H1 (cell line): Measurements from ENCODE around the gene CFAP97D2. TPM values are rescaled to one million over a fixed set of nuclear protein-coding genes. Genes with fewer than 3 reads are reported as not detected.

Experiments
- CTCF ChIA-PET: fragments of 300-600 bp; sonication (Branson Sonifier 250); formaldehyde crosslinking; loops from one replicate; lab custom pipeline; 2021; ENCODE audit not compliant: partially characterized antibody; lab: Charles Lee
- POLR2A ChIA-PET: fragments of 300-600 bp; sonication (Branson Sonifier 250); formaldehyde crosslinking; loops from one replicate; lab custom pipeline; 2021; ENCODE audit warnings: inconsistent platforms; ENCODE audit not compliant: partially characterized antibody; lab: Charles Lee
- DNase-seq, 2 experiments: peaks; one replicate each; pipeline versions ENCODE4 v3.0.0 to v3.0.0-alpha.2; 2010 to 2022; ENCODE audit warnings: low spot score in 2 of 2, low read depth in 1 of 2, mixed read lengths in 1 of 2
- FAIRE-seq: peaks from 2 replicates; lab custom pipeline; 2011; peaks lifted over from hg19 to GRCh38; lab: Jason Lieb, UNC
- H2AFZ ChIP-seq: 2 replicates; pipeline ENCODE4 v1.8.1; 2012; ENCODE audit warnings: low read length, inconsistent platforms
- H2AK5ac ChIP-seq: 2 replicates; pipeline ENCODE4 v1.6.1; 2013; ENCODE audit warnings: low read depth, low read length
- H2BK120ac ChIP-seq: replicated peaks from 2 replicates; pipeline ENCODE3; 2013; ENCODE audit warnings: low read depth, low read length, inconsistent platforms
- H2BK12ac ChIP-seq: 2 replicates; pipeline ENCODE4 v1.6.1; 2013; ENCODE audit warnings: low read depth, low read length
- H2BK15ac ChIP-seq: 2 replicates; pipeline ENCODE4 v1.6.1; 2013; ENCODE audit warnings: low read length
- H2BK20ac ChIP-seq: 2 replicates; pipeline ENCODE4 v1.6.1; 2013; ENCODE audit warnings: low read length
- H2BK5ac ChIP-seq: 2 replicates; pipeline ENCODE4 v1.6.1; 2013; ENCODE audit warnings: low read depth, low read length
- H3K14ac ChIP-seq: 2 replicates; pipeline ENCODE4 v1.6.1; 2013; ENCODE audit warnings: inconsistent platforms; ENCODE audit not compliant: insufficient read length
- H3K18ac ChIP-seq: 2 replicates; pipeline ENCODE4 v1.6.1; 2013; ENCODE audit warnings: low read length; ENCODE audit errors: extremely low read depth
- H3K23ac ChIP-seq: 2 replicates; pipeline ENCODE4 v1.6.1; 2013; ENCODE audit warnings: inconsistent platforms; ENCODE audit not compliant: insufficient read length
- H3K23me2 ChIP-seq: 2 replicates; pipeline ENCODE4 v1.6.1; 2013; ENCODE audit warnings: low read depth, low read length
- H3K27ac ChIP-seq: 2 replicates; pipeline ENCODE4 v1.6.1; 2011; ENCODE audit warnings: low read depth, low read length, inconsistent platforms
- H3K27me3 ChIP-seq, 4 experiments: replicated peaks in 1 of 4; 1 replicate in 1 of 4; 2 replicates in 3 of 4; pipeline versions ENCODE4 v1.6.1 to v1.8.1; 2011 to 2013; ENCODE audit warnings: low read length in 3 of 4, mild to moderate bottlenecking in 3 of 4, inconsistent platforms in 2 of 4, mixed read lengths in 2 of 4, moderate library complexity in 1 of 4; ENCODE audit not compliant: control insufficient read depth in 3 of 4, insufficient read depth in 3 of 4; ENCODE audit errors: extremely low read depth in 1 of 4
- H3K36me3 ChIP-seq, 4 experiments: 2 replicates each; pipeline versions ENCODE4 v1.6.1 to v1.8.1; 2011 to 2013; ENCODE audit warnings: mild to moderate bottlenecking in 4 of 4, low read length in 3 of 4, moderate library complexity in 2 of 4, control low read depth in 1 of 4, inconsistent platforms in 1 of 4; ENCODE audit not compliant: insufficient read depth in 4 of 4, control insufficient read depth in 2 of 4
- H3K4ac ChIP-seq: replicated peaks from 2 replicates; pipeline ENCODE3; 2013; ENCODE audit warnings: low read length, low read depth, mixed read lengths, inconsistent platforms; ENCODE audit not compliant: insufficient read length
- H3K4me1 ChIP-seq, 4 experiments: replicated peaks in 1 of 4; 1 replicate in 1 of 4; 2 replicates in 3 of 4; pipeline versions ENCODE4 v1.6.1 to v1.8.1; 2011 to 2013; ENCODE audit warnings: low read length in 3 of 4, inconsistent platforms in 2 of 4, mixed read lengths in 1 of 4; ENCODE audit not compliant: insufficient read depth in 4 of 4, control insufficient read depth in 3 of 4
- H3K4me2 ChIP-seq, 2 experiments: 2 replicates each; pipeline versions ENCODE4 v1.6.1 to v1.8.1; 2011 to 2013; ENCODE audit warnings: low read depth in 2 of 2, low read length in 2 of 2, control low read depth in 1 of 2, inconsistent platforms in 1 of 2, mild to moderate bottlenecking in 1 of 2; ENCODE audit not compliant: insufficient read depth in 1 of 2
- H3K4me3 ChIP-seq, 4 experiments: fragments of 200-600, 300-600 bp in 1 of 4; sonication (generic), shearing (Covaris generic), sonication (Bioruptor Twin) in 1 of 4; 2 replicates each; pipeline versions ENCODE4 v1.5.1 to v1.8.1; 2011 to 2016; ENCODE audit warnings: low read length in 4 of 4, low read depth in 3 of 4, control low read depth in 2 of 4, inconsistent platforms in 2 of 4, mild to moderate bottlenecking in 2 of 4, mixed read lengths in 1 of 4, moderate library complexity in 1 of 4; ENCODE audit not compliant: insufficient read depth in 2 of 4; ENCODE audit errors: extremely low read depth in 1 of 4
- H3K56ac ChIP-seq: replicated peaks from 2 replicates; pipeline ENCODE3; 2013; ENCODE audit warnings: low read depth, mild to moderate bottlenecking, mixed read lengths, low read length, inconsistent platforms; ENCODE audit not compliant: insufficient read length
- H3K79me1 ChIP-seq: 2 replicates; pipeline ENCODE4 v1.6.1; 2013; ENCODE audit warnings: low read depth, low read length, control low read depth
- H3K79me2 ChIP-seq, 2 experiments: 2 replicates each; pipeline versions ENCODE4 v1.6.1 to v1.8.1; 2012 to 2013; ENCODE audit warnings: low read length in 2 of 2, mild to moderate bottlenecking in 2 of 2, inconsistent platforms in 1 of 2; ENCODE audit not compliant: insufficient read depth in 2 of 2, control insufficient read depth in 1 of 2
- H3K9ac ChIP-seq, 4 experiments: replicated peaks in 1 of 4; 1 replicate in 1 of 4; 2 replicates in 3 of 4; pipeline versions ENCODE4 v1.6.1 to v1.8.1; 2011 to 2013; ENCODE audit warnings: low read depth in 3 of 4, low read length in 3 of 4, control low read depth in 2 of 4, mild to moderate bottlenecking in 2 of 4, moderate library complexity in 2 of 4, inconsistent platforms in 1 of 4; ENCODE audit errors: extremely low read depth in 1 of 4
- H3K9me3 ChIP-seq, 2 experiments: 2 replicates each; pipeline versions ENCODE4 v1.6.1 to v1.8.1; 2012 to 2013; ENCODE audit warnings: mild to moderate bottlenecking in 2 of 2, moderate library complexity in 2 of 2, control low read depth in 1 of 2, inconsistent platforms in 1 of 2, low read depth in 1 of 2, low read length in 1 of 2, mixed read lengths in 1 of 2; ENCODE audit not compliant: insufficient read depth in 2 of 2
- H4K20me1 ChIP-seq, 2 experiments: replicated peaks in 1 of 2; 2 replicates each; pipeline versions ENCODE3 to v1.8.1; 2011 to 2013; ENCODE audit warnings: inconsistent platforms in 2 of 2, low read length in 2 of 2, mild to moderate bottlenecking in 1 of 2; ENCODE audit not compliant: insufficient read depth in 2 of 2, control insufficient read depth in 1 of 2
- H4K5ac ChIP-seq: 2 replicates; pipeline ENCODE4 v1.6.1; 2013; ENCODE audit warnings: low read length, low read depth, mixed read lengths, inconsistent platforms; ENCODE audit not compliant: insufficient read length
- H4K8ac ChIP-seq: 2 replicates; pipeline ENCODE4 v1.8.0; 2013; ENCODE audit warnings: mild to moderate bottlenecking, moderate library complexity, low read length, inconsistent platforms; ENCODE audit not compliant: insufficient read depth; ENCODE audit errors: extremely low read depth
- H4K91ac ChIP-seq: replicated peaks from 2 replicates; pipeline ENCODE3; 2013; ENCODE audit warnings: low read length, mixed read lengths, inconsistent platforms; ENCODE audit not compliant: insufficient read length
- HDAC2 ChIP-seq, 2 experiments: fragments of 300-600 bp in 1 of 2; sonication (generic) in 1 of 2; IDR thresholded peaks; 2 replicates each; pipeline ENCODE4 v1.6.1; 2011 to 2012; ENCODE audit warnings: low read depth in 2 of 2, low read length in 2 of 2, mild to moderate bottlenecking in 2 of 2, moderate library complexity in 2 of 2, borderline replicate concordance in 1 of 2, inconsistent platforms in 1 of 2
- WGBS, 2 experiments: shearing (Covaris generic) in 1 of 2; methylation state at CpG; one replicate each; pipeline versions ENCODE4 v1.1.6 to v1.1.7; 2013 to 2015; ENCODE audit warnings: low lambda C conversion rate in 2 of 2, mixed read lengths in 2 of 2, inconsistent platforms in 1 of 2, low coverage in 1 of 2, missing lambda C conversion rate in 1 of 2; ENCODE audit not compliant: insufficient replicate concordance in 2 of 2, insufficient coverage in 1 of 2, insufficient read length in 1 of 2; ENCODE audit errors: extremely low coverage in 1 of 2, missing lambda C conversion rate in 1 of 2; 5-methylcytosine and 5-hydroxymethylcytosine counted together
- polyA plus RNA-seq, 7 experiments: library from polyadenylated mRNA; depleted of rRNA in 3 of 7; stranded (reverse) in 5 of 7; unstranded in 2 of 7; fragments of >200 nt in 5 of 7; fragments of 200-250 nt in 2 of 7; gene quantifications; 1 replicate in 5 of 7; 2 replicates in 1 of 7; 4 replicates in 1 of 7; pipeline versions ENCODE4 v1.2.1 to v1.2.3, GENCODE V29; 2011 to 2013; ENCODE audit warnings: missing spikeins in 2 of 7, mixed read lengths in 2 of 7
- total RNA-seq: library from RNA; stranded (reverse); fragmentation: NEBNext Ultra II Directional; extraction: Animal tissue kit (Norgen Biotek cat#: 25700); gene quantifications from 2 replicates; pipeline ENCODE4 v1.2.1, GENCODE V29; 2021

CFAP97D2 gene
- total and polyA plus RNA-seq, 2 of the 8 experiments (the other 6 are each of a cell fraction or from before 2014, with no cell fraction given) = not detected

DNA sequence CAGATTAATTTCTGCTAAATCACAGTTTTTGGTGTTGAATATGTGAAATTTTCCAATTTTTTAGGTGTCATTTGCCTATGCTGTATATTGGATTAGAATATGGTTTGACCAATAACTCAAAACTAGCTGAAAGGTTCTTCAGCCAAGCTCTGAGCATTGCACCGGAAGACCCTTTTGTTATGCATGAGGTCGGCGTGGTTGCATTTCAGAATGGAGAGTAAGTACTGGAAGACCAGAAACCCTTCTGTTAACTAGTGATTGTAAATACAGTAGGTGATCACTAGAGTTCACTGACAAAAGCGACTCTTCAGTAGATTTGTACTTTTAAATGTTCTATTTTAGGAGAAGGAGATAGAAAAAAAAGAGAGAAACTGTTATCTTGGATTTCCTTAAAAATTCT is 78.0 kb downstream of the CFAP97D2 start:
- Histone ChIP-seq H4K91ac (no peak overlapping the region), H2BK5ac (no peak overlapping the region), H2BK15ac (no peak overlapping the region), H2AFZ (no peak overlapping the region), H3K36me3 (peaks cover 23 to 83% (median 46%) of the 10 kb centered on the region in 4 experiments), H3K23ac (no peak overlapping the region), H3K4ac (no peak overlapping the region), H4K5ac (no peak overlapping the region), H3K14ac (no peak overlapping the region), H3K4me3 (peak overlapping the region in 1 of 4 experiments; percentile 2; a peak in 1 of 8 replicates), H3K18ac (no peak overlapping the region), H4K8ac (no peak overlapping the region), H2BK120ac (no peak overlapping the region), H3K23me2 (no peaks in the 10 kb centered on the region), H3K4me1 (peaks cover 0 to 8% (median 2%) of the 10 kb centered on the region in 4 experiments; a peak in 2 of 7 replicates), H2BK20ac (no peak overlapping the region), H4K20me1 (peaks cover 2 to 6% of the 10 kb centered on the region in 2 experiments), H3K27ac (no peak overlapping the region), H2BK12ac (no peak overlapping the region), H3K9me3 (no peaks in the 10 kb centered on the region), H3K56ac (no peak overlapping the region), H2AK5ac (no peak overlapping the region), H3K79me2 (no peaks in the 10 kb centered on the region; a peak in 1 of 4 replicates), H3K4me2 (no peak overlapping the region; a peak in 2 of 4 replicates), H3K79me1 (no peaks in the 10 kb centered on the region), H3K9ac (no peak overlapping the region), H3K27me3 (no peaks in the 10 kb centered on the region)
- POLR2A ChIA-PET = interaction anchor here (1.0 to 7.5 kb wide), 8 partner anchors 8 to 29 kb away, joined by 3 to 44 read pairs (median 10); partner anchors contain the start of genes CDC16 and UPF3A
- WGBS, 2 experiments = 56% methylated on average over 4 of the region's 4 CpGs; no CpG with 5 or more reads in 1 of the 2 experiments
- FAIRE-seq (peak; percentile 63), DNase-seq (no peak)
- CTCF ChIA-PET = interaction anchor here (1.1 kb wide), 2 partner anchors 18 to 84 kb away, joined by 3 to 4 read pairs; no protein-coding TSS in a partner anchor
- TF ChIP-seq HDAC2 (IDR thresholded peaks at IDR 0.05; ENCODE audit: borderline replicate concordance in 1 of 2, low read depth in 2 of 2, low read length in 2 of 2) = no peak
